Stimulated activated CD8-positive, alpha-beta memory T cell treated with anti-CD3 and anti-CD28 coated beads, Interleukin-15, amount 100 ng/mL, for 48 hours (primary cell): ENCODE measurements around the gene TAOK3.
"Not testable (repeated sequence)": the region's sequence is repeated elsewhere in the genome, so short reads cannot be mapped to it uniquely, and the experiment has no call there.

Experiments
- DNase-seq, 2 donors: peaks; one replicate each; pipeline ENCODE4 v3.0.0-alpha.2; 2020; ENCODE audit warnings: low read depth in 2 of 2

Gene TAOK3

DNA sequence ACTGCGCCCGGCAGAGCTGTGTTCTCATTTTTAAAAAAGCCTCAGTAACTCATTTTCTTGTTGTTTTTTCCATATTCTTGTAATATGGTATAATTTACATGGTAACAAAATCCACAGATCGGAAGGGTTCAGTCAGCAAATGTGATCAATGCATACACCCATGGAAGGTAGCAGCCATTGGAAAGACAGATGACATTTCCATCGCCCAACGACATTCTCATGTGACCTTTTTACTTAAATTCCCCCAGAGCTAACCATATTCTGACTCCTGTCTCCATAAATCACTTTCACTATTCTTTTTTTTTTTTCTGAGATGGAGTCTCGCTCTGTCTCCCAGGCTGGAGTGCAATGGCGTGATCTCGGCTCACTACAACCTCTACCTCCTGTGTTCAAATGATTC, 231.9 kb downstream of the TAOK3 start:
- no peak for DNase-seq

- no peak for DNase-seq
Observed at GRCh38 chr12:118137148-118137678, 235.5 kb downstream of the TAOK3 start.

GRCh38 chr12:118136559-118137003, 236.1 kb downstream of the TAOK3 start:
- peak; percentile 19 to 20 for DNase-seq

DNA sequence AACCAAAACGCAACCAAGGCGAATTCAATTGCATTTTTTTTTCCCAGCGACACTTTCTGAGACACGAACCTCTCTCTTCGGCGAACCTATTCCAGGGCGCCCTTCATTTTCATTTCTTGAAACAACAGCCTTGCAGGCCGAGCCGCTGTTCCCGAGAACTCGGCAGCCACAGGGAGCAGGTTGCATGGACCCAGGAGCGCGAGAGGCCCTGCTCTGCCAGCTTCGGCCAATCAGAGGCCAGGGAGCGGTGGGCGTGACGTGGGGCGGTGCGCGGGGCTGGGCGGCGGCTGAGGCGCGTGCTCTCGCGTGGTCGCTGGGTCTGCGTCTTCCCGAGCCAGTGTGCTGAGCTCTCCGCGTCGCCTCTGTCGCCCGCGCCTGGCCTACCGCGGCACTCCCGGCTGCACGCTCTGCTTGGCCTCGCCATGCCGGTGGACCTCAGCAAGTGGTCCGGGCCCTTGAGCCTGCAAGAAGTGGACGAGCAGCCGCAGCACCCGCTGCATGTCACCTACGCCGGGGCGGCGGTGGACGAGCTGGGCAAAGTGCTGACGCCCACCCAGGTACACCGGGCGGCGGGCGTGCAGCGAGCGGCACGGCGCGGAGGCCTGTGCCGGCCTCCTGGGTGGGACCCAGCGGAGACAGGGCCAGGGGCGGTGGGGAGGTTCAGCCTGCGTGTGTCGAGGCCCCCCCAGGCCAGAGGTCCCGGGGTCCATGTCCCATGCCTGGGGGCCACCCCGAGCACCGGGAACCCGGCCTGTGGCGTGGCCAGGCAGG, 236.7 kb downstream of the TAOK3 start, which contains the start of gene PEBP1:
TSS of gene PEBP1 (plus strand) at position 337 of the 771 bp plus-strand sequence. CDS start at position 423, 86 bp downstream.
- peak; percentile 91 to 93 for DNase-seq

GRCh38 chr12:118129436-118129835, 243.3 kb downstream of the TAOK3 start:
- not testable (repeated sequence) for DNase-seq

DNA sequence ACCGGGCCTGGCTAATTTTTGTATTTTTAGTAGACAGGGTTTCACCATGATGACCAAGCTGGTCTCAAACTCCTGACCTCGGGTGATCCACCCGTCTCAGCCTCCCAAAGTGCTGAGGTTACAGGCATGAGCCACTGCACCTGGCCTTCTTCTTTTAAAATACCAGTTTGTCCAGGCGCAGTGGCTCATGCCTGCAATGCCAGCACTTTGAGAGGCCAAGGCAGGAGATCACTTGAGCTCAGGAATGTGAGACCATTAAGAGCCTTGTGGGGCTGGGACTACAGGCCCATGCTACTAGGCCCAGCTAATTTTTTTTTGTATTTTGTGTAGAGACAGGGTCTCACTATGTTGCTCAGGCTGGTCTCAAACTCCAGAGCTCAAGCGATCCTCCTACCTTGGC, 244.8 kb downstream of the TAOK3 start:
- no peak for DNase-seq

GRCh38 chr12:118126119-118126757, 246.5 kb downstream of the TAOK3 start:
- no peak for DNase-seq

DNA sequence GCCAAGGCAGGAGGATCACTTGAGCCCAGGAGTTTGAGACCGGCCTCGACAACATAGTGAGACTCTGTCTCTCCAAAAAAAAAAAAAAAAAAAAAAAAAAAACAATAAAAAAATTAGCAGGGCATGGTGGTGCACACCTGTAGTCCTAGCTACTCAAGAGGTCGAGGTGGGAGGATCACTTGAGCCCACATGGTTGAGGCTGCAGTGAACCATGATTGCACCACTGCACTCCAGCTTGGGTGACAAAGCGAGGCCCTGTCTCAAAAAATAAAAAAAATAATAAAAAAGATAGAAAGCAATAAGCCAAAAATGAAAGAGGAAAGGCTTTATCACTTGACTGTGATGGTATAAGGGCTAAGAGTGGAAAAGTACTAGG, 247.0 kb downstream of the TAOK3 start:
- DNase-seq = no peak

GRCh38 chr12:118124333-118124874, 248.3 kb downstream of the TAOK3 start:
- no peak for DNase-seq

DNA sequence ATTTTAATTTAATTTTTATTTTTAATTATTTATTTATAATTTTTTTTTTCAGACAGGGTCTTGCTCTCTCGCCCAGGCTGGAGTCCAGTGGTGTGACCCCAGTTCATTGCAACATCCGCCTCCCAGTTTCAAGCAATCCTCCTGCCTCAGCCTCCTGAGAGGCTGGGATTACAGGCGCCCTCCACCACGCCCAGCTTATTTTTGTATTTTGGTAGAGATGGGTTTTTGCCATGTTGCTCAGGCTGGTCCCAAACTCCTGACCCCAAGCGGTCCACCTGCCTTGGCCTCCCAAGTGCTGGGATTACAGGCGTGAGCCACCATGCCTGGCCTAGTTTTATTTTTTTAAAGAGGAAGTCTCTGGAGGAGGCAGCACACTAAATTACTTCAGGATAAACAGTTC, 250.4 kb downstream of the TAOK3 start:
- DNase-seq = no peak

DNA sequence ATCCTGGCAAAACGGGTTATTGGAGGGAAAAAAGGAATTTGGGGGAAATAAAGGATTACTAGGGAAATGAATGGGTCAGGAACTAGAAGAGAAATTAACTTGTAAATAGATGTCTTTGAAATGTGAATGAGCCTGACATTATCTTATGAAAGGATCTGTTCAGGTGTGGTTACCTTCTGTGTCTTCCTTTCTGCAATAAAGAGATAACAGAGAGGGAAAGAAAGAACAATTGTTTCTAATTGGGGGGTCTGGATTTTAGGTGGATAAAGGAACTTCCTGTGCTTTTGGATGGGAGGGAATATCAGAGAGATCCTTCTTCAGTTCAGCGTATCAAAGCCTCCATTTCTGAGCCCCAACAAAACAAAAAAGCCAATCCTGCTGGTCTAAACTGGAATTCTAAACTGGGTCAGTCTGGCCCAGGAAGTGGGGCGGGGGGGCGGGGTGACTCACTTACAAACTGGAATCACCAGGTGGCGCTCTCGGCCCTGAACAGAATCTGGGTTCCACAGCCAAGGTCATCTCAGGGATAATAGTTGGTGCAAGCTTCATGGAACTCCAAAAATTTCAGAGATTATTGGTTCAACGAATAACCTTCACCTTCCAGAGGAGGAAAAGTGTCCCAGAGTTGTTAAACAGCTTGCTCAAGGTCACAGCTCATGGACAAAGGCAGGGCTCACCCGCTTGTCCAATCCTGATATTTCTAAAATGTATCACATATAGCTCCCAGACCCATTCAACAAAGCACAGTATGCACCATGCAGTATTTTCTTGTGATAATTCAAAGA, 251.9 kb downstream of the TAOK3 start:
- DNase-seq = no peak

DNA sequence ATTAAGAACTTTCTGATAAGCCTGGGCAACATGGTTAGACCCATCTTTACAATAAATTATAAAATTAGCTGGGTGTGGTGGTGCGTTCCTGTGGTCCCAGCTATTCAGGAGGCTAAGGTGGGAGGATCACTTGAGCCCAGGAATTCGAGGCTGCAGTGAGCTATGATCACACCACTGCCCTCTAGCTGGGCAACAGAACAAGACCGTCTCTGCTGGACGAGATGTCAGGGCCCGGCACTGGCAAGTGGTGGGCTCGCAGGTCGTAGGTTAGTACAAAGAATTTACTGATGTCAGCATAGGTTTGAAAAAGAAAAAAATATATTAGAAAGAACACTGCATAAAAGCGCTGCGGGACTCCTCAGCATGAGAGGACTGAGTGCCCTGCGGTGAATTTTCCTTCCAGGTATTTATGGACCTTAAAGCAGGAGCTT, 253.2 kb downstream of the TAOK3 start:
- no peak for DNase-seq

DNA sequence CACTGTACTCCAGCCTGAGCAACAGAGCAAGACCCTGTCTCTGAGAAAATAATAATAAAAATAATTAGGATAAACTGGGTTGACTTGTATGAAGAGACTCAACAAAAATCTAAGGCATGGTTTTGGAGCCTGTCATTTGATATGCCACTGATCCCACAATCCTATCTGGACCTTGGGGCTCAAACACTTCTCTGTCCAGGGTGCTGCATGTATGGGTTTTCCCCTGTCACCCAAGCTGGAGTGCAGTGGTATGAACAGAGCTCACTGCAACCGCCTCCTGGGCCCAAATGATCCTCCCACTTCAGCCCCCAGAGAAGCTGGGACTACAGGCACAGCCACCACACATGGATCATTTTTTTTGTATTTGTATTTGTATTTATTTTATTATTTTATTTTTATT, 263.6 kb downstream of the TAOK3 start:
- no peak for DNase-seq

- DNase-seq = no peak
Observed at GRCh38 chr12:118107694-118108093, 265.0 kb downstream of the TAOK3 start.

- DNase-seq = no peak
Observed at GRCh38 chr12:118107011-118107410, 265.7 kb downstream of the TAOK3 start.

GRCh38 chr12:118103601-118104382, 268.9 kb downstream of the TAOK3 start, which contains the start of gene VSIG10:
TSS of gene VSIG10 (minus strand) at chr12:118104011. CDS start at chr12:118103671, 340 bp downstream.
- DNase-seq = no peak

DNA sequence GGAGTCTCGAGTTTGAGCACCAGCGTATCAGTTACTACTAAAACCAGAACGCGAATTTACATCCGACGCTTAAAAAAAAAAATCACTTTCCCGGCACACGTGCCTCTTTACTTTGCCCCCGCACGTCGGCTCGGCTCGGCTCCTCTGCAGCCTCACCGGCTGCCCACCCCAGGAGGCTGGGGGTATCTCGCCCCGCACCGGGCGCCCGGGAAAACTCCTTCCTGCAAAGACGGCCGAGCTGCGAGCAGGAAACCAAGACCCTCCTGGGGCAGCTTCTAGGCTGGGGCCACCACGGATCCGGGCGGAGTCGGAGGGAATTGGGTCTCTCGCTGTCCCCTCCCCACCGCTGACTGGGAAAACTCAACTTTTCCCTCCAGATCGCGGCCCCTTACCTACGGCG, 269.5 kb downstream of the TAOK3 start:
- no peak for DNase-seq

DNA sequence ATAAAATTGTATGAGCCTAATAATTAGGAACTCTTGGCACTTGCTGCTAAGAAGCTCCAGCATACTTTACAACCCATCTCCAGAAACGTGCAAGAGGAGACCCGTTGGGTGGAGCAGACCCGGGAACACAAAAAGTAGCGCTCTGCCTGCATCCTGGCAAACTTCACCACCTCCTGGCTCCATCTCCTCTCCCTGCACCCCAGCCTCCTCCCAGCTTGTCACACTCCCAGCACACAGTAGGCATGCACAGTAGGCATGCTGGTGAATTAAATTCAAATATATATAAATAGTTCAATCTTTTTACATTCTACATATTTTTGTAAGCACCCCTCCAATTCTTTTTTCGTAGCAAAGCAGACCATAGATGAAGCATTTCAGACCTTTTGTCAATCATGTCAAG, 270.1 kb downstream of the TAOK3 start:
- no peak for DNase-seq

DNA sequence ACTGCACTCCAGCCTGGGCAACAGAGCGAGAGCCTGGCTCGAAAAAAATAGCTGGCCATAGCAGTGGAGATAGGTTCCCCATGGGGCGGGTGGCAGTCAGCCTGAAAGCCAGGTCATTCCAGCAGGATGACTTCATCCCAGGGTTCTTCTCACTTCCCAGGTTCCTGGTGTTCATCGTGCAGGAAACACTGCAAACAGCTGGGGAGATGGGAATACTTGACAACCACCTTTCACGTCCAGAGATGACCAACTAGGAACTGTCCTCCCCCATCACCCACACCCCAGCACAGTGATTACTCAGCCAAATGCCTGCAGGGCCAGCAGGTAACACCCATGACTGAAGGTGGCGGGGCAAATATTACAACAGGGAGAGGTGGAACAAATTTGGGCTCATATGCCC, 270.6 kb downstream of the TAOK3 start:
- no peak for DNase-seq

DNA sequence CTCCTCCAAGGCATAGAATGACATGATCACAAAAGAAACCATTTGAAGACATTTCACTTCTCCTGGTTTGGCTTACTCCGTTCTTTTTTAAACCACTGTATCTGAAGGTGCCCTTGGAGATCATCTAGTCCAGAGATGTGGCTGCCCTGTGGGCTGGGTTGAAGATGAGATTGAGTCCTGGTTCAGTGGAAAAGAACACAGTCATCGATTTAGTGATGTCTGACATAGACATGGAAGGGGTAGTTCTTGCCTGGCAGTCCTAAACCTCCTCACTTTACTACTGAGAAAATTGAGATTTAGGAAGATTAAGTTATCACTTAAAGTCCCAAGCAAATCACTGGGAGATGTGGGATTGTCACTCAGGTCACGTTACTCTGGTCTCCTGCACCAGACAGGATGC, 271.7 kb downstream of the TAOK3 start:
- DNase-seq = no peak
